Peyer's patch (tissue), 4 donors: ENCODE data around the gene TM9SF4. TPM values are rescaled to one million over a fixed set of nuclear protein-coding genes. Genes with fewer than 3 reads are reported as not detected.
A peak's percentile ranks its signal among the peaks of the same experiment; 100 is the strongest.

ENCODE experiments used
- DNase-seq, 3 donors: peaks; one replicate each; pipeline ENCODE4 v3.0.0-alpha.2; 2017 to 2019
- H3K27ac ChIP-seq, 4 donors: fragments of 200-600 bp; sonication (generic); one replicate each; pipeline ENCODE4 v1.5.1; 2016 to 2019
- H3K27me3 ChIP-seq, 2 donors: fragments of 200-600 bp; sonication (generic); one replicate each; pipeline ENCODE4 v1.5.1; 2019
- H3K36me3 ChIP-seq, 3 donors: fragments of 200-600 bp; sonication (generic); one replicate each; pipeline ENCODE4 v1.5.1; 2016 to 2019
- H3K4me1 ChIP-seq, 4 donors: fragments of 200-600 bp; sonication (generic); one replicate each; pipeline ENCODE4 v1.5.1; 2016 to 2019
- H3K4me3 ChIP-seq, 4 donors: fragments of 200-600 bp; sonication (generic); 1 replicate in 3 of 4; 2 replicates in 1 of 4; pipeline ENCODE4 v1.5.1; 2016 to 2019; ENCODE audit warnings: mild to moderate bottlenecking in 1 of 4
- H3K9me3 ChIP-seq, 4 donors: fragments of 200-600 bp; sonication (generic); one replicate each; pipeline ENCODE4 v1.5.1; 2016 to 2019; ENCODE audit warnings: mild to moderate bottlenecking in 1 of 4
- CTCF ChIP-seq, 6 experiments: fragments of 450-650 bp in 4 of 6; fragments of 200-600 bp in 2 of 6; sonication (generic) in 1 of 6; IDR thresholded peaks; one replicate each; pipeline ENCODE4 v1.5.1; 2017 to 2019; ENCODE audit warnings: antibody characterized with exemption in 6 of 6, mild to moderate bottlenecking in 3 of 6, moderate library complexity in 1 of 6
- POLR2A ChIP-seq, 2 donors: fragments of 450-650 bp; IDR thresholded peaks; one replicate each; pipeline ENCODE4 v1.5.1; 2017; ENCODE audit warnings: antibody characterized with exemption in 2 of 2, mild to moderate bottlenecking in 2 of 2, moderate library complexity in 2 of 2
- total RNA-seq, 4 donors: library from RNA; depleted of rRNA; stranded (reverse); fragments of >200 nt; gene quantifications; one replicate each; pipeline ENCODE4 v1.1.0, GENCODE V29; 2016

Gene TM9SF4
- total RNA-seq, 4 donors from 2014 or later, result 28.9 to 59.5 (median 45.5) TPM

DNA sequence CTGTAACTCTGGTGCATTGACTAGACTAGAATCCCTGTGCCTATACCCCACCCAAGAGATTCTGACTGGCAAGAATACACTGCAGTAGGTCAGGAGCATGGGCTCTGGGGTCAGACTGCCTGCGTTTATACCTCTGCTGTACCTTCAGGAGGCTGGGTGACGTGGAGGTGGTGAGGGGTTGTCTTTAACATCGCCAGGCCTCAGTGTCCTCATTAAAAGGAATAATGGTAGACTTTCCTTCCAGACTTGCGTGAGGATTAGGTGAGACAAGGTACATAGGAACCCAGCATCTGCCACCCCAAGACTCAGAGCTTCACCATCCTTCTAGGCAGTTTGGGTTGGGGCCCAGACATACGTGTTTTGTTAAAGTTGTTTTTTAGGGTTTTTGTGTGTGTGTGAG is 44.3 kb downstream of the TM9SF4 start:
- peaks cover 0 to 65% (median 0%) of the 10 kb centered on the region in 3 donors for H3K36me3 ChIP-seq
- H3K27me3 ChIP-seq, result no peaks in the 10 kb centered on the region
- no peaks in the 10 kb centered on the region for H3K9me3 ChIP-seq
- no peak overlapping the region for H3K4me3 ChIP-seq
- no peak for DNase-seq
- TF ChIP-seq CTCF (IDR thresholded peaks at IDR 0.05) (no peak), POLR2A (IDR thresholded peaks at IDR 0.05) (no peak)
- H3K27ac ChIP-seq, result no peak overlapping the region
- peaks cover 0 to 12% (median 0%) of the 10 kb centered on the region in 4 donors for H3K4me1 ChIP-seq

- Histone ChIP-seq H3K27me3 (no peaks in the 10 kb centered on the region), H3K27ac (peak overlapping the region in 1 of 4 donors; percentile 60), H3K36me3 (peaks cover 0 to 69% (median 0%) of the 10 kb centered on the region in 3 donors), H3K4me1 (peaks cover 0 to 12% (median 0%) of the 10 kb centered on the region in 4 donors), H3K9me3 (no peaks in the 10 kb centered on the region), H3K4me3 (no peak overlapping the region)
- DNase-seq, result peak; percentile 41 to 80 (median 64)
- TF ChIP-seq POLR2A (IDR thresholded peaks at IDR 0.05), result no peak
- peak in 3 of 6 experiments; percentile 42 to 58 (median 48) for TF ChIP-seq CTCF (IDR thresholded peaks at IDR 0.05)
These were observed 45.8 kb downstream of the TM9SF4 start for GRCh38 chr20:32155017-32155981.

- peaks cover 0 to 67% (median 0%) of the 10 kb centered on the region in 3 donors for H3K36me3 ChIP-seq
These were observed 48.1 kb downstream of the TM9SF4 start for GRCh38 chr20:32157611-32158010.

DNA sequence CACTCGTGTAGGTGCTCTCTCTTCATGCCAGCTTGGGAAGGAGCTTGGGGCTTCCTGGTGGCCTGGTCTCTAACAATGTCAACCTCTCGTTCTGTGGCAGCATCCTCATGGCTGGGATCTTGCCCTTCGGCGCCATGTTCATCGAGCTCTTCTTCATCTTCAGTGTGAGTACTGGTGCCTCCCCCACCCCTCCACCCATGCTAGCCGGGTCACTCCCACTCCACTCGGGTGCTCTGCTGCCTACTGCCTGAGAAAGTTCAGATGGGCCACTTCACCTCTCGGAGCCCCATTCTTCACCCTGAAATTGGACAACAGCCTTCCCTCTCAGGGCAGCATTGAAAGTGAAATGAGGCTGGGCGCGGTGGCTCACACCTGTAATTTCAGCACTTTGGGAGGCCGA is 48.8 kb downstream of the TM9SF4 start:
- no peak for DNase-seq
- Histone ChIP-seq H3K4me3 (no peak overlapping the region), H3K9me3 (no peaks in the 10 kb centered on the region), H3K36me3 (peaks cover 0 to 67% (median 0%) of the 10 kb centered on the region in 3 donors), H3K4me1 (peaks cover 0 to 12% (median 0%) of the 10 kb centered on the region in 4 donors), H3K27me3 (no peaks in the 10 kb centered on the region), H3K27ac (no peak overlapping the region)
- TF ChIP-seq CTCF (IDR thresholded peaks at IDR 0.05) (no peak), POLR2A (IDR thresholded peaks at IDR 0.05) (no peak)

More at GRCh38 chr20:32157611-32158010, 48.1 kb downstream of the TM9SF4 start:
- Histone ChIP-seq H3K4me3 (no peak overlapping the region), H3K27me3 (no peaks in the 10 kb centered on the region), H3K9me3 (no peaks in the 10 kb centered on the region), H3K4me1 (peaks cover 0 to 12% (median 0%) of the 10 kb centered on the region in 4 donors), H3K27ac (no peak overlapping the region)
- no peak for TF ChIP-seq CTCF (IDR thresholded peaks at IDR 0.05)
- no peak for TF ChIP-seq POLR2A (IDR thresholded peaks at IDR 0.05)
- DNase-seq, result no peak

DNA sequence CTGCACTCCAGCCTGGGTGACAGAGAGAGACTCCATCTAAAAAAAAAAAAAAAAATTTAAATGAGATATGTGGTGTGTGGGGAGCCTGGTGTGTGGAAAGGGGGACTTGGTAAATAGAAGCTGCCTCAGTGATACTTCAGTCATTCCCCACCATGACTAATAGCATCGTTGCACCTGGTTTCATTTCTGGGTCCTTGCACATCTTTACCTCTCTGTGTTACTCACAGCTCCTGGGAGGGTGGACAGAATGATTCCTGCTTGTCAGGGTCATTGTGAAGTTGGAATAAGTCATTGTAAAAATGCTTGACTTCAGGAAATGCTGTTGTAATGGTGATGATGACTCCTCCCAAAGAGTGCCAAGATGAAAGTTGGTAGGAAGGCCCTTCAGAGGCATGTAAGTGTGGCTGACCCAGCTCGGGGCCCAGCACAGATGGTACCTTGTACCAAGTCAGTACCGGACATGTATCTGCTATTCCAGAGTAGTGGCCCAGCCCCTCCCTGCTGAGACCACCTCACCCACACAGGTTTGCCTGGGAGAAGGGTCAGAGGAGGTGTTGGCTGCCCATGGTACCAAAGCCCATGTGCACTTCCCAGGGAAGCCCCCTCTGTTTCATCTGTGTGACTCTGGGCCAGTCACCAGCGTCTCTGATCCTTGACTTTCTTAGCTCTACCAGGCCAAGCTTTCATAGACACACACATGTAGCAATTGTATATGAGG is 49.6 kb downstream of the TM9SF4 start:
- H3K4me3 ChIP-seq, result no peak overlapping the region
- no peak overlapping the region for H3K27ac ChIP-seq
- TF ChIP-seq POLR2A (IDR thresholded peaks at IDR 0.05) (no peak), CTCF (IDR thresholded peaks at IDR 0.05) (no peak)
- H3K9me3 ChIP-seq, result no peaks in the 10 kb centered on the region
- peaks cover 0 to 69% (median 0%) of the 10 kb centered on the region in 3 donors for H3K36me3 ChIP-seq
- peak in 1 of 3 donors; percentile 36 for DNase-seq
- peaks cover 0 to 12% (median 0%) of the 10 kb centered on the region in 4 donors for H3K4me1 ChIP-seq
- no peaks in the 10 kb centered on the region for H3K27me3 ChIP-seq
